Skin epidermis (tissue), 12 donors: ENCODE results near the gene SLC24A1.

Experiments
- H3K27ac ChIP-seq, 21 experiments: fragments of 200-600 bp; sonication (generic) in 11 of 21; one replicate each; pipeline ENCODE4 v1.5.0; 2020; ENCODE audit warnings: mild to moderate bottlenecking in 3 of 21, inconsistent platforms in 2 of 21, moderate library complexity in 2 of 21
- H3K4me3 ChIP-seq, 7 experiments: fragments of 200-600 bp; sonication (generic) in 2 of 7; one replicate each; pipeline ENCODE4 v1.5.0; 2020; ENCODE audit warnings: inconsistent platforms in 2 of 7, mild to moderate bottlenecking in 2 of 7, moderate library complexity in 1 of 7

The SLC24A1 gene

GRCh38 chr15:65646486-65646885 is 24.7 kb downstream of the SLC24A1 start:
- Histone ChIP-seq H3K4me3 (no peak overlapping the region), H3K27ac (no peak overlapping the region)

GRCh38 chr15:65650312-65651041 is 28.7 kb downstream of the SLC24A1 start:
- Histone ChIP-seq H3K4me3 (no peak overlapping the region), H3K27ac (no peak overlapping the region)

GRCh38 chr15:65651042-65651322 is 29.2 kb downstream of the SLC24A1 start:
- no peak overlapping the region for H3K27ac ChIP-seq
- H3K4me3 ChIP-seq: no peak overlapping the region

GRCh38 chr15:65651831-65652749 is 30.4 kb downstream of the SLC24A1 start:
- no peak overlapping the region for H3K4me3 ChIP-seq
- peak overlapping the region in 3 of 21 experiments; percentile 2 to 43 (median 31) for H3K27ac ChIP-seq

- H3K27ac ChIP-seq: no peak overlapping the region
- H3K4me3 ChIP-seq: no peak overlapping the region
Measured at GRCh38 chr15:65653341-65653740, 31.6 kb downstream of the SLC24A1 start.

GRCh38 chr15:65653801-65654521 is 32.2 kb downstream of the SLC24A1 start:
- no peak overlapping the region for H3K4me3 ChIP-seq
- H3K27ac ChIP-seq: no peak overlapping the region

GRCh38 chr15:65655026-65655425 is 33.3 kb downstream of the SLC24A1 start:
- no peak overlapping the region for H3K4me3 ChIP-seq
- H3K27ac ChIP-seq: no peak overlapping the region

GRCh38 chr15:65655457-65655856 is 33.7 kb downstream of the SLC24A1 start:
- Histone ChIP-seq H3K27ac (no peak overlapping the region), H3K4me3 (no peak overlapping the region)

- Histone ChIP-seq H3K27ac (no peak overlapping the region), H3K4me3 (no peak overlapping the region)
Measured at GRCh38 chr15:65659502-65660052, 37.8 kb downstream of the SLC24A1 start.

GRCh38 chr15:65660927-65661326 is 39.2 kb downstream of the SLC24A1 start:
- H3K4me3 ChIP-seq: no peak overlapping the region
- H3K27ac ChIP-seq: no peak overlapping the region

GRCh38 chr15:65663521-65663920 is 41.8 kb downstream of the SLC24A1 start:
- no peak overlapping the region for H3K27ac ChIP-seq
- H3K4me3 ChIP-seq: no peak overlapping the region

- Histone ChIP-seq H3K27ac (peak overlapping the region in 1 of 21 experiments; percentile 21), H3K4me3 (no peak overlapping the region)
Measured at GRCh38 chr15:65666257-65666656, 44.5 kb downstream of the SLC24A1 start.

- Histone ChIP-seq H3K27ac (no peak overlapping the region), H3K4me3 (no peak overlapping the region)
Measured at GRCh38 chr15:65675551-65675950, 53.8 kb downstream of the SLC24A1 start.

- Histone ChIP-seq H3K27ac (no peak overlapping the region), H3K4me3 (no peak overlapping the region)
Measured at GRCh38 chr15:65676123-65676522, 54.4 kb downstream of the SLC24A1 start.

GRCh38 chr15:65680544-65680943 is 58.8 kb downstream of the SLC24A1 start:
- H3K27ac ChIP-seq: no peak overlapping the region

GRCh38 chr15:65682404-65682911 is 60.7 kb downstream of the SLC24A1 start:
- Histone ChIP-seq H3K4me3 (no peak overlapping the region), H3K27ac (no peak overlapping the region)

More at GRCh38 chr15:65680544-65680943, 58.8 kb downstream of the SLC24A1 start:
- no peak overlapping the region for H3K4me3 ChIP-seq

GRCh38 chr15:65688462-65688861 is 66.7 kb downstream of the SLC24A1 start:
- H3K27ac ChIP-seq: no peak overlapping the region
- no peak overlapping the region for H3K4me3 ChIP-seq

GRCh38 chr15:65690173-65690572 is 68.4 kb downstream of the SLC24A1 start:
- Histone ChIP-seq H3K27ac (no peak overlapping the region), H3K4me3 (no peak overlapping the region)

GRCh38 chr15:65690778-65691177 is 69.0 kb downstream of the SLC24A1 start:
- no peak overlapping the region for H3K4me3 ChIP-seq
- no peak overlapping the region for H3K27ac ChIP-seq

GRCh38 chr15:65695081-65695480 is 73.3 kb downstream of the SLC24A1 start:
- no peak overlapping the region for H3K27ac ChIP-seq
- H3K4me3 ChIP-seq: no peak overlapping the region
